GM23248 (cell line): ENCODE data around the gene STAMBPL1. TPM values are rescaled to one million over a fixed set of nuclear protein-coding genes. Genes with fewer than 3 reads are reported as not detected.

Experiments used
- DNase-seq: peaks from one replicate; pipeline ENCODE4 v3.0.0-alpha.2; 2015
- H2AFZ ChIP-seq: fragments of 200-600 bp; sonication (generic); 2 replicates; pipeline ENCODE4 v1.6.1; 2016; ENCODE audit warnings: antibody characterized with exemption
- H3F3A ChIP-seq: fragments of 200-600 bp; sonication (generic); 2 replicates; pipeline ENCODE4 v1.6.1; 2016; ENCODE audit warnings: mild to moderate bottlenecking, antibody characterized with exemption, mixed run types; ENCODE audit not compliant: insufficient read depth
- H3K27ac ChIP-seq: fragments of 200-600 bp; sonication (generic); 2 replicates; pipeline ENCODE4 v1.5.1; 2016; ENCODE audit warnings: mild to moderate bottlenecking
- H3K27me3 ChIP-seq: fragments of 200-600 bp; sonication (generic); replicated peaks from 2 replicates; pipeline ENCODE4 v1.6.1; 2016; ENCODE audit warnings: mild to moderate bottlenecking; ENCODE audit not compliant: insufficient read depth
- H3K36me3 ChIP-seq: fragments of 200-600 bp; sonication (generic); 2 replicates; pipeline ENCODE4 v1.6.1; 2016; ENCODE audit warnings: low read depth, mild to moderate bottlenecking
- H3K4me1 ChIP-seq: fragments of 200-600 bp; sonication (generic); 2 replicates; pipeline ENCODE4 v1.6.1; 2016; ENCODE audit warnings: mild to moderate bottlenecking; ENCODE audit not compliant: insufficient read depth
- H3K4me2 ChIP-seq: fragments of 200-600 bp; sonication (generic); one replicate; pipeline ENCODE4 v1.6.1; 2016; ENCODE audit warnings: mild to moderate bottlenecking; ENCODE audit not compliant: unreplicated experiment
- H3K4me3 ChIP-seq: fragments of 200-600 bp; sonication (generic); 2 replicates; pipeline ENCODE4 v1.5.1; 2016; ENCODE audit warnings: mild to moderate bottlenecking
- H3K79me2 ChIP-seq: fragments of 200-600 bp; sonication (generic); 2 replicates; pipeline ENCODE4 v1.6.1; 2016; ENCODE audit warnings: mild to moderate bottlenecking; ENCODE audit not compliant: insufficient read depth
- H3K9ac ChIP-seq: fragments of 200-600 bp; sonication (generic); 2 replicates; pipeline ENCODE4 v1.6.1; 2016; ENCODE audit warnings: mild to moderate bottlenecking
- H3K9me2 ChIP-seq: fragments of 200-600 bp; sonication (generic); 2 replicates; pipeline ENCODE4 v1.6.1; 2016; ENCODE audit warnings: mixed run types, mild to moderate bottlenecking, moderate library complexity; ENCODE audit not compliant: insufficient read depth
- H3K9me3 ChIP-seq: fragments of 200-600 bp; sonication (generic); one replicate; pipeline ENCODE4 v1.6.1; 2017; ENCODE audit warnings: low read depth
- H4K20me1 ChIP-seq: fragments of 200-600 bp; sonication (generic); 2 replicates; pipeline ENCODE4 v1.6.0; 2016; ENCODE audit not compliant: insufficient read depth
- EZH2 ChIP-seq: fragments of 200-600 bp; sonication (generic); IDR thresholded peaks from 2 replicates; pipeline ENCODE4 v1.6.1; 2018; ENCODE audit warnings: antibody characterized with exemption, mild to moderate bottlenecking; ENCODE audit not compliant: insufficient read depth, poor library complexity, severe bottlenecking
- EZH2phosphoT487 ChIP-seq: fragments of 200-600 bp; sonication (generic); IDR thresholded peaks from 2 replicates; pipeline ENCODE4 v1.6.1; 2018; ENCODE audit warnings: antibody characterized with exemption, moderate library complexity, mild to moderate bottlenecking, low read depth; ENCODE audit not compliant: insufficient read depth
- WGBS, 2 experiments: methylation state at CpG; one replicate each; pipeline ENCODE4 v1.1.6; 2015 to 2017; ENCODE audit warnings: low lambda C conversion rate in 2 of 2, low coverage in 1 of 2; ENCODE audit errors: missing lambda C conversion rate in 2 of 2; 5-methylcytosine and 5-hydroxymethylcytosine counted together
- in situ Hi-C: fragments of 300-500 bp; cut with MboI; formaldehyde crosslinking; loops from 2 replicates; pipeline ENCODE4 v1.15.0; 2020
- polyA plus RNA-seq: library from polyadenylated mRNA; unstranded; fragments of >200 nt; fragmentation: Nextera tagmentation; extraction: Ambion mirVana; gene quantifications from 2 replicates; pipeline ENCODE4 v1.2.1, GENCODE V29; 2016
- total RNA-seq: library from RNA; depleted of rRNA; stranded (reverse); fragments of >200 nt; shearing (Covaris generic); gene quantifications from 2 replicates; pipeline ENCODE4 v1.2.3, GENCODE V29; 2014

STAMBPL1 gene
- total and polyA plus RNA-seq, 2 experiments from 2014 or later = 13.3 to 23.9 TPM

DNA sequence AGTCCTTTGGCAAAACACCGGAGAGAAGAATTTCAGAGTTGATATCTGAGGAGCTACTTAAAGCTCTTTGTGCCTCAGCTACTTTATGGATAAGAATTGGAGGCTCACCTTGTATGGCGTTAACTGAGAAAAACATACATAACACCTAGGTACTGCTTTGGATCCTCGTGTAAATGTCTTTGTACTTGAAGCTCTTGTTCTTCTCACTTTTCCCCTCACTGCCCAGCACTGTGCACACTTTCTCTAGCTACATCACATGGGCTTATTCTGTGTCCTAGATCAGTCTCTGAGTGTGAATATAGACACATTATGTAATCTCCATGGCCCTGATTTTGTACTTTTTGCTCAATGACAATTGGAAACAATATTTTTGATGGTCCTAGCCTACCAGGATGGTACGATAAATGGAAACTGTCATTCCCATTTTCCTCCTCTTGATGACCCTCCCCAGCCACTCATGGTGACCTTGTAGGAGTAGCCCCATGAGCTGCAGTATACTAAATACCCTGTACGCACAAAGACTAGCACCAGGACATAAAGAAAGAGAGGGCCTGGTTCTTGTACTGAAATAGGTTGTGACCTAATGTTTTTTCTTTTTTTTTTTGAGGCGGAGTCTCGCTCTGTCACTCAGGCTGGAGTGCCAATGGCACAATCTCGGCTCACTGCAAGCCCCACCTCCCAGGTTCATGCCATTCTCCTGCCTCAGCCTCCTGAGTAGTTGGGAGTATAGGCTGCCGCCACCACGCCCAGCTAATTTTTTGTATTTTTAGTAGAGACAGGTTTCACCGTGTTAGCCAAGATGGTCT, 22.1 kb downstream of the STAMBPL1 start:
- WGBS, 2 experiments = 89 to 90% methylated on average over 11 of the region's 11 CpGs
- TF ChIP-seq EZH2 (no peak), EZH2phosphoT487 (no peak)
- in situ Hi-C loops = no loop called here
- H3K27me3 ChIP-seq = no peaks in the 10 kb centered on the region
- peaks cover 32% of the 10 kb centered on the region for H3K4me1 ChIP-seq
- H3K9me3 ChIP-seq = no peaks in the 10 kb centered on the region
- peaks cover 32% of the 10 kb centered on the region for H3K79me2 ChIP-seq
- H3K27ac ChIP-seq = peak overlapping the region; percentile 9; the same call in 1 of the 2 replicates
- no peak for DNase-seq
- no peaks in the 10 kb centered on the region for H4K20me1 ChIP-seq
- H3F3A ChIP-seq = peaks cover 33% of the 10 kb centered on the region
- peak overlapping the region; percentile 57 for H3K4me2 ChIP-seq
- no peak overlapping the region for H3K9ac ChIP-seq
- peaks cover 33% of the 10 kb centered on the region for H3K36me3 ChIP-seq
- H3K9me2 ChIP-seq = no peaks in the 10 kb centered on the region
- no peak overlapping the region for H3K4me3 ChIP-seq
- no peak overlapping the region for H2AFZ ChIP-seq

DNA sequence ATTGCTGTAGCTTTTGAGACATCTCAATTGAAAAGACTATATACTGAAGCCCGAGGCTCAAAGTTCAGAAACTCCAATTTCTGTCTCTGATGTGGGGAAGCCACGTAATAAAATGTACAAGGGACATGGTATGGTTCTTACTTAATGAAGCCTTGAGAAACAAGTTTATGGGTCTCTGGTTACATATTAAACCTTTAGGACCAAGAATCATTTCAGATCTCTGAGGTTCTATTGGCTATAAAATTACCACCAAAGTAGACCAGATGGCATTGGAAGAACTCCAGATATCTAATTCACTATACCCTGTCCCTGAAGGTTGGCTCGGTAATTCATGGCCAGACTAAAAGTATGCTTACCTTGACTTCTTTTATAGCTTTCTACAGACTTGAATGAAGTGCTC, 23.7 kb downstream of the STAMBPL1 start:
- 97% methylated on average over 3 of the region's 3 CpGs for WGBS, 2 experiments
- no peak overlapping the region for H3K4me2 ChIP-seq

DNA sequence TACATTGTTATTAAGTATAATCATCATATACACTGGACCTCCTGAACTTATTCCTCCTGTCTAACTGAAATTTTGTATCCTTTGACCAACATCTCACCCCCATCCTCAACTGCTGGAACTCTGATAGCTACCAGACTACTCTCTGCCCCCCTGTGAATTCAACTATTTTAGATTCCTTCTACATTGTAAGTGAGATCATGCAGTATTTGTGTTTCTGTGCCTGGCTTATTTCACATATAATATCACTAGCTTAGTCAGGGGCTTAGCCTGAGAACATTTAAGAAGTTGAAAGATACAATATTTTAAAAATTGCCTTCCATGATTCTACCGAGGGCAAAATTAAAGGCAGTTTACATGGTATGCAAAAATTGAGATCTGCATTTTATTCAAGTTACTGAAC, 26.9 kb downstream of the STAMBPL1 start:
- Histone ChIP-seq H3K27ac (no peak overlapping the region), H3K9me2 (no peaks in the 10 kb centered on the region), H3K9ac (no peak overlapping the region), H3K9me3 (no peaks in the 10 kb centered on the region), H3K4me3 (no peak overlapping the region), H3K36me3 (peaks cover 47% of the 10 kb centered on the region), H3K79me2 (no peaks in the 10 kb centered on the region), H4K20me1 (no peaks in the 10 kb centered on the region), H2AFZ (no peak overlapping the region), H3K4me2 (no peak overlapping the region), H3F3A (peaks cover 10% of the 10 kb centered on the region), H3K27me3 (no peaks in the 10 kb centered on the region), H3K4me1 (peaks cover 8% of the 10 kb centered on the region)
- no peak for TF ChIP-seq EZH2
- 52% methylated on average over 1 of the region's 1 CpG for WGBS, 2 experiments
- DNase-seq = no peak
- in situ Hi-C loops = no loop called here

More for the DNA sequence above, 23.7 kb downstream of the STAMBPL1 start:
- Histone ChIP-seq H3K4me1 (peaks cover 22% of the 10 kb centered on the region), H3K27ac (no peak overlapping the region), H2AFZ (no peak overlapping the region), H3F3A (peaks cover 22% of the 10 kb centered on the region), H3K27me3 (no peaks in the 10 kb centered on the region), H3K9ac (no peak overlapping the region), H3K9me3 (no peaks in the 10 kb centered on the region), H3K36me3 (peaks cover 37% of the 10 kb centered on the region), H3K4me3 (no peak overlapping the region), H4K20me1 (no peaks in the 10 kb centered on the region), H3K9me2 (no peaks in the 10 kb centered on the region), H3K79me2 (peaks cover 23% of the 10 kb centered on the region)
- in situ Hi-C loops = no loop called here
- TF ChIP-seq EZH2phosphoT487 = no peak
- no peak for TF ChIP-seq EZH2
- DNase-seq = no peak

DNA sequence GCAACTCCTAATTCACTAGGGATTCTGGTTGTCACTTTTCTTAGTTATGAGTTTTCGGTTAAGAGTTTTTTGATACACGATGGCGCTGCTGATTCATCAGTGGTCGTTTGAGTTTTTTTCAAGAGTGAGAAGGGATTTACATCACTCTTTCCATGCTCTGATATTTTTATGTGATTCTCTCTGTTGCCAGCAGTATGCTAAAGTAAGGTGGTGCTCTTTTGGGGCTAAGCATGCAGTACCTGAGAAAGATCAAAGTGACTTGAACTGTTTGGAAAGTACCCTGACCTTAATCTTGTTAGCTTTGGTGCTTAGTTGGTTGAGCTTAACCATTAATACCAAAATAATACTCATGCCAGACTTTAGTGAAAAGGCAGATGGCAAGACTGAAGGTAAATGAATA, 28.1 kb downstream of the STAMBPL1 start:
- TF ChIP-seq EZH2phosphoT487 = no peak
- TF ChIP-seq EZH2 = no peak
- Histone ChIP-seq H3K4me2 (no peak overlapping the region), H3K9me2 (no peaks in the 10 kb centered on the region), H3K9me3 (no peaks in the 10 kb centered on the region), H2AFZ (no peak overlapping the region), H4K20me1 (no peaks in the 10 kb centered on the region), H3K36me3 (peaks cover 39% of the 10 kb centered on the region), H3K4me3 (no peak overlapping the region), H3F3A (no peaks in the 10 kb centered on the region), H3K79me2 (no peaks in the 10 kb centered on the region), H3K27me3 (no peaks in the 10 kb centered on the region), H3K27ac (no peak overlapping the region), H3K4me1 (no peaks in the 10 kb centered on the region), H3K9ac (no peak overlapping the region)
- in situ Hi-C loops = no loop called here
- 79 to 81% methylated on average over 4 of the region's 4 CpGs for WGBS, 2 experiments
- DNase-seq = no peak

DNA sequence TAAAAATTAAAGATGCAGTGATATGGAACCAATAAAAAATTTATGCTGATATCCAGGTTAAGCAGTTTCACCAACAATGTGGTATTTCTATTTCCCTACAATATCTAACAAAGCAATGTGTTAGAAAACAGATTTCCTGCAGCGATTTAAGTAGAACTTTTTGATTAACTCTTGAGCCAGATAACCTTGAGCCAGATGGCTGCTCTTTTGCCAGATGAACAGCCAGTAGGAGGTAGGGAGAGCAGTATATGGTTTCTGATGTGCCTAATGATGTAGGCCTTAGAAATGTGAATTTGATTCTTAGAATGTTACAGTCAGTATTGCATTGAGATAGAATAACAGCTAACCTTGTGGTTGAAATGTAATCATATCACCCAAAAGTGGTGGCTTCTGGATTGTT, 31.1 kb downstream of the STAMBPL1 start:
- Histone ChIP-seq H3K9me3 (no peaks in the 10 kb centered on the region), H3K4me1 (no peaks in the 10 kb centered on the region), H3K9me2 (no peaks in the 10 kb centered on the region), H3K4me2 (no peak overlapping the region), H2AFZ (no peak overlapping the region), H3K79me2 (no peaks in the 10 kb centered on the region), H4K20me1 (no peaks in the 10 kb centered on the region), H3F3A (no peaks in the 10 kb centered on the region), H3K9ac (no peak overlapping the region), H3K27me3 (no peaks in the 10 kb centered on the region), H3K27ac (no peak overlapping the region), H3K4me3 (no peak overlapping the region), H3K36me3 (peaks cover 31% of the 10 kb centered on the region)
- WGBS, 2 experiments = 97 to 100% methylated on average over 1 of the region's 1 CpG
- in situ Hi-C loops = no loop called here
- TF ChIP-seq EZH2phosphoT487 (no peak), EZH2 (no peak)
- no peak for DNase-seq
